Fibroblast of peridontal ligament (primary cell): ENCODE results near the gene DNAJC15.
A peak's percentile ranks its signal among the peaks of the same experiment; 100 is the strongest.

Experiments used
- DNase-seq: peaks from one replicate; pipeline ENCODE4 v3.0.0-alpha.2; 2010; ENCODE audit errors: extremely low read depth

The DNAJC15 gene

GRCh38 chr13:43083750-43084149 is 60.4 kb downstream of the DNAJC15 start:
- DNase-seq = no peak

- peak; percentile 85 for DNase-seq
These were observed 62.2 kb downstream of the DNAJC15 start for GRCh38 chr13:43085545-43085944.

GRCh38 chr13:43086181-43086580 is 62.8 kb downstream of the DNAJC15 start:
- no peak for DNase-seq

GRCh38 chr13:43088093-43088511 is 64.7 kb downstream of the DNAJC15 start:
- DNase-seq = peak; percentile 44

- DNase-seq = no peak
These were observed 66.6 kb downstream of the DNAJC15 start for GRCh38 chr13:43089912-43090498.

GRCh38 chr13:43094901-43095300 is 71.5 kb downstream of the DNAJC15 start:
- no peak for DNase-seq

- DNase-seq = peak; percentile 66
These were observed 72.7 kb downstream of the DNAJC15 start for GRCh38 chr13:43095771-43096719.

- no peak for DNase-seq
These were observed 77.3 kb downstream of the DNAJC15 start for GRCh38 chr13:43100667-43101066.

- DNase-seq = no peak
These were observed 78.9 kb downstream of the DNAJC15 start for GRCh38 chr13:43102304-43102703.

GRCh38 chr13:43107780-43108179 is 84.4 kb downstream of the DNAJC15 start:
- peak; percentile 63 for DNase-seq

- no peak for DNase-seq
These were observed 86.7 kb downstream of the DNAJC15 start for GRCh38 chr13:43110036-43110435.

GRCh38 chr13:43110658-43111057 is 87.3 kb downstream of the DNAJC15 start:
- no peak for DNase-seq

- no peak for DNase-seq
These were observed 88.4 kb downstream of the DNAJC15 start for GRCh38 chr13:43111559-43112400.

- peak; percentile 56 for DNase-seq
These were observed 90.2 kb downstream of the DNAJC15 start for GRCh38 chr13:43113603-43114002.

GRCh38 chr13:43114504-43114903 is 91.1 kb downstream of the DNAJC15 start:
- no peak for DNase-seq

- DNase-seq = no peak
These were observed 91.8 kb downstream of the DNAJC15 start for GRCh38 chr13:43115141-43115540.

GRCh38 chr13:43116242-43116641 is 92.9 kb downstream of the DNAJC15 start:
- DNase-seq = no peak

- no peak for DNase-seq
These were observed 95.1 kb downstream of the DNAJC15 start for GRCh38 chr13:43118521-43118920.

GRCh38 chr13:43119206-43119605 is 95.8 kb downstream of the DNAJC15 start:
- DNase-seq = no peak

- DNase-seq = no peak
These were observed 99.4 kb downstream of the DNAJC15 start for GRCh38 chr13:43122791-43123190.

GRCh38 chr13:43123856-43124255 is 100.5 kb downstream of the DNAJC15 start:
- no peak for DNase-seq

GRCh38 chr13:43124490-43124889 is 101.1 kb downstream of the DNAJC15 start:
- no peak for DNase-seq
